AG04450 (cell line): Measurements from ENCODE around the gene SLC25A36. TPM values are rescaled to one million over a fixed set of nuclear protein-coding genes. Genes with fewer than 3 reads are reported as not detected.

Source experiments
- CTCF ChIA-PET: fragments of 300-600, 350-600 bp; formaldehyde crosslinking; extraction: SDS; loops from one replicate; lab custom pipeline; 2022; ENCODE audit warnings: antibody characterized with exemption, inconsistent platforms; lab: Charles Lee
- POLR2A ChIA-PET: fragments of 350-600 bp; formaldehyde crosslinking; extraction: SDS; loops from one replicate; lab custom pipeline; 2021; ENCODE audit warnings: antibody characterized with exemption, inconsistent platforms; lab: Yijun Ruan, JAX
- DNase-seq: peaks from one replicate; pipeline ENCODE4 v3.0.0-alpha.2; 2011; ENCODE audit warnings: low read depth, low spot score
- H3K27ac ChIP-seq: one replicate; pipeline ENCODE4 v1.5.1; 2012; ENCODE audit warnings: low read depth, low read length, control low read depth
- H3K27me3 ChIP-seq: one replicate; pipeline ENCODE4 v1.6.0; 2012; ENCODE audit warnings: low read length; ENCODE audit not compliant: control insufficient read depth, insufficient read depth
- H3K4me3 ChIP-seq: 2 replicates; pipeline ENCODE4 v1.5.1; 2011; ENCODE audit warnings: mild to moderate bottlenecking, low read depth, low read length, control low read depth
- H3K9me3 ChIP-seq: 2 replicates; pipeline ENCODE4 v1.5.1; 2012; ENCODE audit warnings: low read length; ENCODE audit not compliant: control insufficient read depth, insufficient read depth
- polyA plus RNA-seq: library from polyadenylated mRNA; depleted of rRNA; stranded (reverse); fragments of >200 nt; gene quantifications from 2 replicates; pipeline ENCODE4 v1.2.3, GENCODE V29; 2011; rRNA removed
- TF ChIP-seq, protein P1 (sequence below): IDR thresholded peaks from 2 replicates; pipeline ENCODE4 v1.5.1; 2011; ENCODE audit warnings: low read depth, low read length, control low read depth, inconsistent platforms

SLC25A36 gene
- polyA plus RNA-seq, 1 experiment = 104 TPM

DNA sequence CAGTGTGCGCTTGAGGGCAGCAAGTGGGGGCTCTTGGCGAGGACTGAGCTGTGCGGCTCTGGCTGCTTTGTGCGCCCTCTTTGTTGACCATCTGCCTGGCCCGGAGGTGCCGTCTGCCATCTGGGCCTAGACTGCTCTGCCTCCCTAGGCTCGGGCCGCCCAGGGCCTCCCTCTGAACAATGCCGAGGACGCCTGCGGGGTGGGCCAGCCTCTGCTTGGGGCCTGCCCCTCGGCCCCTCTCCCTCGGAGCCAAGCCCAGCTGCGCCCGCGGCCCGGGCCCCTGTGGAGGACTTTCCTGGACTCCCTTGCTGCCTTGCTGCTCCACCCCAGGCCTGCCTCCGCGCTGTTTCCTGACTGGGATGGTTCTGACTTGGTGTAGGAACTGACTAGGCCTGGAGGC lies 77.6 kb downstream of the SLC25A36 start:
- H3K27ac ChIP-seq = no peak overlapping the region
- ChIA-PET CTCF (interaction anchor here (0.7 kb wide), 1 partner anchor 19 kb away, joined by 3 read pairs; no protein-coding TSS in a partner anchor), POLR2A (no interaction called here)
- TF ChIP-seq, protein P1, sequence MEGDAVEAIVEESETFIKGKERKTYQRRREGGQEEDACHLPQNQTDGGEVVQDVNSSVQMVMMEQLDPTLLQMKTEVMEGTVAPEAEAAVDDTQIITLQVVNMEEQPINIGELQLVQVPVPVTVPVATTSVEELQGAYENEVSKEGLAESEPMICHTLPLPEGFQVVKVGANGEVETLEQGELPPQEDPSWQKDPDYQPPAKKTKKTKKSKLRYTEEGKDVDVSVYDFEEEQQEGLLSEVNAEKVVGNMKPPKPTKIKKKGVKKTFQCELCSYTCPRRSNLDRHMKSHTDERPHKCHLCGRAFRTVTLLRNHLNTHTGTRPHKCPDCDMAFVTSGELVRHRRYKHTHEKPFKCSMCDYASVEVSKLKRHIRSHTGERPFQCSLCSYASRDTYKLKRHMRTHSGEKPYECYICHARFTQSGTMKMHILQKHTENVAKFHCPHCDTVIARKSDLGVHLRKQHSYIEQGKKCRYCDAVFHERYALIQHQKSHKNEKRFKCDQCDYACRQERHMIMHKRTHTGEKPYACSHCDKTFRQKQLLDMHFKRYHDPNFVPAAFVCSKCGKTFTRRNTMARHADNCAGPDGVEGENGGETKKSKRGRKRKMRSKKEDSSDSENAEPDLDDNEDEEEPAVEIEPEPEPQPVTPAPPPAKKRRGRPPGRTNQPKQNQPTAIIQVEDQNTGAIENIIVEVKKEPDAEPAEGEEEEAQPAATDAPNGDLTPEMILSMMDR = no peak
- no peaks in the 10 kb centered on the region for H3K9me3 ChIP-seq
- no peak overlapping the region for H3K4me3 ChIP-seq
- DNase-seq = no peak
- peaks cover 2% of the 10 kb centered on the region for H3K27me3 ChIP-seq

DNA sequence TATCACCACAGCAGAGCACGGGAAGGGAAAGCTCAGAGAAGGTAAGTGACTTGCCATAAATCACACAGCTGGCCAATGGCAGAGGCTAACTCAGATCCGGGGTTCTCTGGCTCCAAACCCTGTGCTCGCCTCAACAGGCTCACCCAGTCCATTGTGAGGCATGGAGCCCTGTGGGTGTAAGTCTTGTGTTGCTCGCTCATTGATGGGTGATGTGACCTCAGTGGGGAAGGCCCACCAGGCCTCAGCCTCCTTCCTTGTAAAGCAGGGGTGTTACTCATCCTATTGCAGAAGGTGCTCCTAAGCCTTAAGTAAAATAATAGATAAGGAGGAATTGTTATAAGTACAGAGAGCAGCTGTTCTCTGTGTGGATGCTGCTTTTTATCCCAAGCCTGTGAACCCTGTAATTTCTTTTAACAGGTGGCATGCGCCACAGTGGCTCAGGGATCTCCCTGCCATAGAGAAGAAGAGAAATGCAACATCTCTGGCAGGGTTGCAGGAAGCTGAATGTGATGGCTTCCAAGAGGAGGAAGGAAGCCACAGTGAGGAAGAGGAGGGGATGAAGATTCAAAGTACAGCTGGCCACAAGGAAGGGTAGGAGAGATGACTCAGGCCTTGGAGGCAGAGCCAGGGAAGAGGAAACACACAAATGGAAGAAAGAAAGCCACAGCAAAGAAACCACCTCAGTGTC lies 78.7 kb downstream of the SLC25A36 start:
- CTCF ChIA-PET = interaction anchor here (1.7 kb wide), 1 partner anchor 9 kb away, joined by 6 read pairs; no protein-coding TSS in a partner anchor
- DNase-seq = no peak
- Histone ChIP-seq H3K27ac (no peak overlapping the region), H3K27me3 (peaks cover 2% of the 10 kb centered on the region), H3K9me3 (no peaks in the 10 kb centered on the region), H3K4me3 (no peak overlapping the region)
- TF ChIP-seq, protein P1 = no peak
- POLR2A ChIA-PET = no interaction called here

DNA sequence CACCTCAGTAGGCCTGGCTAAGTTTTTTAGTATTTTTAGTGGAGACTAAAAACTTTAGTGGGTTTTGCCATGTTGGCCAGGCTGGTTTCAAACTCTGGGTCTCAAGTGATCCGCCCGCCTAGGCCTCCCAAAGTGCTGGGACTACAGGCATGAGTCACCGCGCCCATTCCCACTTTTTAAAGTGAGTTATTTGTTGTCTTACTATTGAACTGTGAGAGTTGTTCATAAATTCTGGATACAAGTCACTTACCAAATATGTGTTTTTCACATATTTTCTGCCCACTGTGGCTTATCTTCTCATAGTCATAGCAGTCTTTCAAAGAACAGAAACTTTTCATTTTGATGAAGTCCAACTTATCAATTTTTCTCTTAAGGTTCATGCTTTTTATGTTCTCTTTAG lies 79.6 kb downstream of the SLC25A36 start:
- Histone ChIP-seq H3K27ac (no peak overlapping the region), H3K4me3 (no peak overlapping the region), H3K9me3 (no peaks in the 10 kb centered on the region), H3K27me3 (no peaks in the 10 kb centered on the region)
- no peak for DNase-seq
- ChIA-PET POLR2A (no interaction called here), CTCF (interaction anchor here (1.7 kb wide), 1 partner anchor 10 kb away, joined by 6 read pairs; no protein-coding TSS in a partner anchor)
- TF ChIP-seq, protein P1 = no peak

Other genes with a start within 250 kb of the SLC25A36 start
- gene SPSB4, start 109.5 kb downstream of the SLC25A36 start, polyA plus RNA-seq = not detected in 2 replicates